PC-3 (cell line): ENCODE measurements around the gene MYO3B. TPM values are rescaled to one million over a fixed set of nuclear protein-coding genes. Genes with fewer than 3 reads are reported as not detected.
A peak's percentile ranks its signal among the peaks of the same experiment; 100 is the strongest.

Source experiments
- ATAC-seq: fragments of 200-7000 bp; cut with Tn5 transposase; 2 replicates; pipeline ENCODE4 v1.9.1; 2020; ENCODE audit warnings: mild to moderate bottlenecking, moderate library complexity
- BruUV-seq: library from RNA; stranded (reverse); fragments of 400-500 nt; replicated peaks from 2 replicates; lab custom pipeline; 2021; lab: Mats Ljungman, UMichigan
- CTCF ChIA-PET: fragments of 300-600 bp; sonication (Branson Sonifier 250); formaldehyde crosslinking; loops from one replicate; lab custom pipeline; 2022; ENCODE audit warnings: antibody characterized with exemption; lab: Charles Lee
- POLR2A ChIA-PET: fragments of 300-600 bp; sonication (Branson Sonifier 250); formaldehyde crosslinking; loops from one replicate; lab custom pipeline; 2022; ENCODE audit warnings: antibody characterized with exemption; ENCODE audit not compliant: unreplicated experiment; lab: Charles Lee
- DNase-seq: peaks from one replicate; pipeline ENCODE4 v3.0.0-alpha.2; 2015
- H2AFZ ChIP-seq: fragments of 300-600 bp; sonication (generic); 2 replicates; pipeline ENCODE4 v1.6.0; 2016; ENCODE audit warnings: antibody characterized with exemption, low read length
- H3F3A ChIP-seq: fragments of 300-600 bp; sonication (generic); one replicate; pipeline ENCODE4 v1.6.0; 2017; ENCODE audit warnings: antibody characterized with exemption, low read length, control low read depth, mild to moderate bottlenecking; ENCODE audit not compliant: unreplicated experiment
- H3K27ac ChIP-seq: fragments of 300-600 bp; sonication (generic); 2 replicates; pipeline ENCODE4 v1.5.1; 2016; ENCODE audit warnings: mild to moderate bottlenecking, low read length
- H3K27me3 ChIP-seq: fragments of 300-600 bp; sonication (generic); 2 replicates; pipeline ENCODE4 v1.6.1; 2016; ENCODE audit warnings: low read length, mixed read lengths
- H3K36me3 ChIP-seq: fragments of 300-600 bp; sonication (generic); 2 replicates; pipeline ENCODE4 v1.6.1; 2016; ENCODE audit warnings: low read depth, mixed run types, low read length, mixed read lengths
- H3K4me1 ChIP-seq: fragments of 300-600 bp; sonication (generic); 2 replicates; pipeline ENCODE4 v1.5.1; 2016; ENCODE audit warnings: low read length; ENCODE audit not compliant: insufficient read depth
- H3K4me2 ChIP-seq: fragments of 300-600 bp; sonication (generic); 2 replicates; pipeline ENCODE4 v1.6.0; 2016; ENCODE audit warnings: low read length
- H3K4me3 ChIP-seq: fragments of 300-600 bp; sonication (generic); 2 replicates; pipeline ENCODE4 v1.5.1; 2016; ENCODE audit warnings: mild to moderate bottlenecking, low read length, mixed read lengths
- H3K79me2 ChIP-seq: fragments of 300-600 bp; sonication (generic); 2 replicates; pipeline ENCODE4 v1.6.1; 2017; ENCODE audit warnings: low read length, mixed read lengths
- H3K9ac ChIP-seq: fragments of 300-600 bp; sonication (generic); 2 replicates; pipeline ENCODE4 v1.6.0; 2016; ENCODE audit warnings: mild to moderate bottlenecking, low read length
- H3K9me2 ChIP-seq: fragments of 300-600 bp; sonication (generic); replicated peaks from 2 replicates; pipeline ENCODE4 v1.6.1; 2016; ENCODE audit warnings: mixed run types, low read length, mixed read lengths
- H3K9me3 ChIP-seq: fragments of 300-600 bp; sonication (generic); 2 replicates; pipeline ENCODE4 v1.6.1; 2016; ENCODE audit warnings: low read length, mixed read lengths
- H4K20me1 ChIP-seq: fragments of 300-600 bp; sonication (generic); 2 replicates; pipeline ENCODE4 v1.6.1; 2016; ENCODE audit warnings: low read length, mixed read lengths
- CTCF ChIP-seq: fragments of 300-600 bp; sonication (generic); conservative IDR thresholded peaks from 2 replicates; pipeline ENCODE4 v1.5.1; 2017; ENCODE audit warnings: antibody characterized with exemption, low read depth, mild to moderate bottlenecking, low read length
- EZH2 ChIP-seq: fragments of 300-600 bp; sonication (generic); IDR thresholded peaks from one replicate; pipeline ENCODE4 v1.6.1; 2017; ENCODE audit warnings: antibody characterized with exemption, mild to moderate bottlenecking, low read length; ENCODE audit not compliant: unreplicated experiment
- EZH2phosphoT487 ChIP-seq: fragments of 300-600 bp; sonication (generic); IDR thresholded peaks from 2 replicates; pipeline ENCODE4 v1.6.1; 2018; ENCODE audit warnings: mild to moderate bottlenecking, antibody characterized with exemption, low read length, borderline replicate concordance
- intact Hi-C: fragments of 100-400 bp; cut with micrococcal nuclease; formaldehyde crosslinking; loops from 2 replicates; pipeline ENCODE4 v1.9.0; 2023
- total RNA-seq: library from RNA; depleted of rRNA; stranded (reverse); fragments of >200 nt; gene quantifications from 2 replicates; pipeline ENCODE4 v1.2.3, GENCODE V29; 2014

MYO3B gene
- total RNA-seq, 1 experiment from 2014 or later: 1.1 TPM

DNA sequence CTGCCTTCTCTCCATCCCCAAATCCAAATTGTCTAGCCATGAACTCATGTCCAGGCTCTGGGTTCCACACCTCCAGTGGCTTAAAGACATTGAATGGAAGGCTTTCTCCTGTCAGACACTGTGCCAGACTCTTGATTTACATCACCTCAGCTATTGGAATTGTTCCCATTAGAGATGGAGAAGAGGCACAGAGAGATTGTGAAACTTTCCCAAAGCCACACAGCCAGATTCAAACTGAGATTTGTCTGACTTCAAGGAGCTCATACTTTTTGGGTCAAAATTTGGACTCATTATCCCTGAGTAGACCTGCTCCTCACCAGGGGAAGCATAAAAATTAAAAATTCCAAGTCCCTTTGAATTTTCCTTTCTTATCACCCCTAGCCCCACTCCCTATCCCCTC is 18.9 kb upstream of the MYO3B start:
- ChIA-PET CTCF (no interaction called here), POLR2A (no interaction called here)
- no peak for ATAC-seq
- Histone ChIP-seq H3K4me3 (no peak overlapping the region), H3K27me3 (no peaks in the 10 kb centered on the region), H3K79me2 (no peaks in the 10 kb centered on the region), H3K4me2 (no peak overlapping the region), H3K9me3 (no peaks in the 10 kb centered on the region), H3K36me3 (no peaks in the 10 kb centered on the region), H3K4me1 (peaks cover 55% of the 10 kb centered on the region), H4K20me1 (no peaks in the 10 kb centered on the region), H3K27ac (no peak overlapping the region), H3K9me2 (no peaks in the 10 kb centered on the region), H2AFZ (no peak overlapping the region), H3F3A (no peaks in the 10 kb centered on the region), H3K9ac (no peak overlapping the region)
- BruUV-seq: no TSS peak
- TF ChIP-seq CTCF (no peak), EZH2 (no peak), EZH2phosphoT487 (no peak)
- intact Hi-C loops: loop anchor here (5.0 kb wide), 1 partner anchor 63 kb away; no protein-coding TSS in a partner anchor
- DNase-seq: no peak

DNA sequence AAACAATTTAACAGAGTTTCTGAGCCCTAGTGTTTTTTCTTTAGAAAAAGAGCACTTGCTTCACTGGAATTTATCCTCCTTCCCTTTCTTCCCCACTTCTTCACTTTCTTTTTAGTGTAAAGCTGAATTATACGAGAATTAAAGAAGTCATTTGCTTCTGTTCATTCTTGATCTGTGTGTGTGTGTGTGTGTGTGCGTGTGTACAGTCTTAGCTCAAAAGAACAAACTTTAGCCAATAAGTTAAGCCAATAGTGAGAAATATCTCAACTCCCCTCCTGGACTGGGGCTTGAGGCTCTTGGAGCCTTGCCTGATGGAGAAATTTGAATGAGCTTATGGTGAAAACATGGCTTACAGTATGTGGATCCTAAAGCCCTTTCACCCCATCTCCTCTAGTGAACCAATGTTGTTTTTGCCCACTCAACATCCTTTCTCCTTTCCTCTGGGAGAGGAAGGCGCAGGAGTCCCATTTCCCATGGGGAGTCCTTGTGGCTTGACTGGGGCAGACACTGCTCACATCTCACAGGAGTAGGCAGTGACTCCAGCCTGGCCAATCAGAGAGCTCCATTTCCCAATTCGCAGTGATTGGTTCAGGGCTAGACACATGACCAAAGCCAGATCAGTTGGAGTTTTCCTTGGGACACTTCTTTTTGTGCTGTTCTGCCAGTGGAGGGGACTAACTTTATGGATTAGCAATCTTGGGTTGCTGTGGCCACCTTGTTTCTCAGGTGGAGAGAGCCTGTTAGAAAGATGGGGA is 16.3 kb upstream of the MYO3B start:
- intact Hi-C loops: no loop called here
- Histone ChIP-seq H4K20me1 (no peaks in the 10 kb centered on the region), H3K9me3 (no peaks in the 10 kb centered on the region), H3K4me3 (no peak overlapping the region), H2AFZ (peak overlapping the region; percentile 58; the same call in 1 of the 2 replicates), H3K9ac (no peak overlapping the region), H3K79me2 (no peaks in the 10 kb centered on the region), H3K4me1 (peaks cover 50% of the 10 kb centered on the region), H3F3A (no peaks in the 10 kb centered on the region), H3K27ac (peak overlapping the region; percentile 34; the same call in 1 of the 2 replicates), H3K4me2 (peak overlapping the region; percentile 20; the same call in 1 of the 2 replicates), H3K9me2 (no peaks in the 10 kb centered on the region), H3K36me3 (no peaks in the 10 kb centered on the region), H3K27me3 (no peaks in the 10 kb centered on the region)
- ChIA-PET POLR2A (interaction anchor here (0.6 kb wide), 1 partner anchor 564 kb away, joined by 3 read pairs; no protein-coding TSS in a partner anchor), CTCF (interaction anchor here (0.6 kb wide), 1 partner anchor 159 kb away, joined by 3 read pairs; no protein-coding TSS in a partner anchor)
- DNase-seq (no peak), ATAC-seq (peak; percentile 3; the same call in 1 of the 2 replicates)
- TF ChIP-seq EZH2phosphoT487: no peak
- TF ChIP-seq CTCF: no peak
- TF ChIP-seq EZH2: no peak
- BruUV-seq: no TSS peak

DNA sequence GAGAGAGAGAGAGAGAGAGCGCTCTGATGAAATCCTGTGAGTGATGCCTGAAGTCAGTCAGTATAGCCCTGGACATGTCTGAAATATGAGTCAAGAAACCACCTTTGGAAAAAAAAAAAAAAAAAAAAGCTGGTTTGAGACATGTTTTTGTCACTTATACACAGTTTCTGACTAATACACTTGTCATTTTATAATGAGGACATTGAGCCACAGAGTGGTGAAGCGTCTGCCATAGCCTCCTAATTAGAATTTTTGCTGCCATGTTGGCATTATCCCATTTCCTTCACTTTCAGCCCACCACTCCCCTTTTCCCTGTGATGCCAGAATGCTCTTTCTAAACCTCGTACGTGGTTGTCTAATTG is 15.7 kb upstream of the MYO3B start:
- peak overlapping the region; percentile 20 for H3K4me2 ChIP-seq
- BruUV-seq: no TSS peak
- peak overlapping the region; percentile 58; the same call in 1 of the 2 replicates for H2AFZ ChIP-seq
- H3K4me3 ChIP-seq: no peak overlapping the region
- no peaks in the 10 kb centered on the region for H3F3A ChIP-seq
- no peak for TF ChIP-seq EZH2
- TF ChIP-seq EZH2phosphoT487: no peak
- no peak for TF ChIP-seq CTCF
- ATAC-seq (peak; percentile 59), DNase-seq (peak; percentile 86)
- H3K36me3 ChIP-seq: no peaks in the 10 kb centered on the region
- peak overlapping the region; percentile 34; the same call in 1 of the 2 replicates for H3K27ac ChIP-seq
- H4K20me1 ChIP-seq: no peaks in the 10 kb centered on the region
- no peaks in the 10 kb centered on the region for H3K79me2 ChIP-seq
- no peaks in the 10 kb centered on the region for H3K9me2 ChIP-seq
- H3K9ac ChIP-seq: no peak overlapping the region
- no peaks in the 10 kb centered on the region for H3K27me3 ChIP-seq
- POLR2A ChIA-PET: interaction anchor here (0.6 kb wide), 3 partner anchors 124 to 563 kb away, joined by 3 to 13 read pairs (median 9); no protein-coding TSS in a partner anchor
- intact Hi-C loops: no loop called here
- CTCF ChIA-PET: interaction anchor here (0.5 to 0.6 kb wide), 5 partner anchors 41 to 208 kb away, joined by 3 to 7 read pairs (median 4); no protein-coding TSS in a partner anchor
- H3K4me1 ChIP-seq: peaks cover 44% of the 10 kb centered on the region
- H3K9me3 ChIP-seq: no peaks in the 10 kb centered on the region
